Measurements from ENCODE around the gene CHRNA10.

DNA sequence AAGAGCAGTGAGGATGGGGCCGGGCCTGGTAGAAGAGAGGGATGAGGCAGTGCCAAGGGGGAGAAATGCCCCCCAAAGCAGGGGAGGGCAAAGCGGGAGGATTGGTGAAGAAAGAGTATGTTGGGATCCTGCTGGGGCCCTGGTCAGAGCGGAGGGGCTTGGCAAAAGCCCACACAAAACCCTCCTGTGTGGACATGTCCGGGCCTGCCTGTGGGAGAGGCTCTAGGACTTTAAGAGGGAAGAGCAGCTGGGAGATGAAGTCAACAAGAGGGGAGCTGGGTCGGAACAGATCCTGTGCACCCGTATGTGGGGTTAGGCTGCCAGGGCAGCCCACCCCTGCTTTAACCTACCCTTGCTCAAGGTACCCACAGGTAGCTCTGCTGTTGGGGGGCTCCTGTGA, 55.2 kb downstream of the CHRNA10 start:
- TF ChIP-seq POLR2A (IDR thresholded peaks at IDR 0.05) = no peak
- TF ChIP-seq, protein P1, sequence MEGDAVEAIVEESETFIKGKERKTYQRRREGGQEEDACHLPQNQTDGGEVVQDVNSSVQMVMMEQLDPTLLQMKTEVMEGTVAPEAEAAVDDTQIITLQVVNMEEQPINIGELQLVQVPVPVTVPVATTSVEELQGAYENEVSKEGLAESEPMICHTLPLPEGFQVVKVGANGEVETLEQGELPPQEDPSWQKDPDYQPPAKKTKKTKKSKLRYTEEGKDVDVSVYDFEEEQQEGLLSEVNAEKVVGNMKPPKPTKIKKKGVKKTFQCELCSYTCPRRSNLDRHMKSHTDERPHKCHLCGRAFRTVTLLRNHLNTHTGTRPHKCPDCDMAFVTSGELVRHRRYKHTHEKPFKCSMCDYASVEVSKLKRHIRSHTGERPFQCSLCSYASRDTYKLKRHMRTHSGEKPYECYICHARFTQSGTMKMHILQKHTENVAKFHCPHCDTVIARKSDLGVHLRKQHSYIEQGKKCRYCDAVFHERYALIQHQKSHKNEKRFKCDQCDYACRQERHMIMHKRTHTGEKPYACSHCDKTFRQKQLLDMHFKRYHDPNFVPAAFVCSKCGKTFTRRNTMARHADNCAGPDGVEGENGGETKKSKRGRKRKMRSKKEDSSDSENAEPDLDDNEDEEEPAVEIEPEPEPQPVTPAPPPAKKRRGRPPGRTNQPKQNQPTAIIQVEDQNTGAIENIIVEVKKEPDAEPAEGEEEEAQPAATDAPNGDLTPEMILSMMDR (IDR thresholded peaks at IDR 0.05) = no peak
